Measurements from ENCODE around the gene HM13.
"Not testable (repeated sequence)": the region's sequence is repeated elsewhere in the genome, so short reads cannot be mapped to it uniquely, and the experiment has no call there.

HM13 gene

DNA sequence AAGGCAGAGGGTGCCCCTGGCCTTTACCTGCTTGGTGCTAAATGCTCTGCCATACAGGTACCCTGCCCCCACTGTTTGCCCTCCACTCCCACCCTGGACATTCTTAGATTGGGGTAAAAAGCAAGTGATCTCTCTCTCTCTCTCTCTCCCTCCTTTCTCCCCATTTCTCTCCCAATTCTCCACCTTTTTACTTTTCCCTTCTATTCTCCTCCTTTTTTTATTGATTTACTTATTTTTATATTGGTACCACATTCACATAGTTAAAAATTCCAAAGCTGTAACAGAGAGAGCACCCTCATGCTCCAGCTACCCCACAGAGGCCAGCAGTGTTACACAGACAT, 53.1 kb downstream of the HM13 start:
- no peak for DNase-seq (ENCODE audit: low read depth in 2 of 2)

DNA sequence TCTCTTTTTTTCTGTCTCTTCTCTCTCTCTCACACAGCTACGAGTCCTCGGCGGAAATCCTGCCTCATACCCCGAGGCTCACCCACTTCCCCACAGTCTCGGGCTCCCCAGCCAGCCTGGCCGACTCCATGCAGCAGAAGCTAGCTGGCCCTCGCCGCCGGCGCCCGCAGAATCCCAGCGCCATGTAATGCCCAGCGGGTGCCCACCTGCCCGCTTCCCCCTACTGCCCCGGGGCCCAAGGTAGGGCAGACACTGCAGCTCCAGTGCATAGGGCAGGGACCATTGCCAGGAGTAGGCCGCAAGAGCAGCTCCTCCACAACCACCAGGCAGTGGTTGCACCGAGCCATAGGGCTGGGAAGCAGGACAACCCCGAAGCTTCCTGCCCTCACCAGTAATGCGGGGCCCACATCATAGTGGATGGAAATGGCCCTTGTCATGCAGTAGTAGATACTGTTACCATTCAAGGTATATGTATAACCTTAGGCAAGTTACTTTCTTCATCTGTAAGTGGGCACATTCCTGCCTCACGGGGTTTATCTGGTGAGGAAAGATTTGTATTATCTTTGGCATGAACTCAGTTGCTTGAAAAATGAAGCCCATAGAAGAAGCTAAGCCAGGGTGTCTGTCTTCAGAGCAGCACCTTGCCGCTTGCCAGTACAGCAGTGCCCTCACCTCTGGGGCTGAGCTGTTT, 53.9 kb downstream of the HM13 start:
- no peak for DNase-seq (ENCODE audit: low read depth in 2 of 2)

DNA sequence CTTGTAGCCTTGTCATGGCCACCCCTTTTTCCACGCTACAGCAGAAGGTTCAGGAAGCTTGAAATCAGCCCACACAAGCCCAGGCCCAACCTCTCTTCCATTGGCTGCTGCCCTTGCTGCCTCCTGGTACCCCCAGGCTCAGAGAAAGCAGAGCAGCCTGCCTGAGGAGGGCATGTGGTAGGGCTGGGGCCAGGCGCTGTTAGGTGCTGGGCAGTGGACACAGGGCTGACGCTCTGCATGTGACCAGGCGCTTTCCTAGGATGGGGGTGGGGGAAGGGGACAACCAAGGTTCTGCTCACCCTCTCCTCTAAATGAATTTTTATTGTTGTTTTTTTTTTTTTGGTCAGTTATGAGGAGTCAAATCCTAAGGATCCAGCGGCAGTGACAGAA, 54.5 kb downstream of the HM13 start:
- DNase-seq (ENCODE audit: low read depth in 2 of 2): no peak

DNA sequence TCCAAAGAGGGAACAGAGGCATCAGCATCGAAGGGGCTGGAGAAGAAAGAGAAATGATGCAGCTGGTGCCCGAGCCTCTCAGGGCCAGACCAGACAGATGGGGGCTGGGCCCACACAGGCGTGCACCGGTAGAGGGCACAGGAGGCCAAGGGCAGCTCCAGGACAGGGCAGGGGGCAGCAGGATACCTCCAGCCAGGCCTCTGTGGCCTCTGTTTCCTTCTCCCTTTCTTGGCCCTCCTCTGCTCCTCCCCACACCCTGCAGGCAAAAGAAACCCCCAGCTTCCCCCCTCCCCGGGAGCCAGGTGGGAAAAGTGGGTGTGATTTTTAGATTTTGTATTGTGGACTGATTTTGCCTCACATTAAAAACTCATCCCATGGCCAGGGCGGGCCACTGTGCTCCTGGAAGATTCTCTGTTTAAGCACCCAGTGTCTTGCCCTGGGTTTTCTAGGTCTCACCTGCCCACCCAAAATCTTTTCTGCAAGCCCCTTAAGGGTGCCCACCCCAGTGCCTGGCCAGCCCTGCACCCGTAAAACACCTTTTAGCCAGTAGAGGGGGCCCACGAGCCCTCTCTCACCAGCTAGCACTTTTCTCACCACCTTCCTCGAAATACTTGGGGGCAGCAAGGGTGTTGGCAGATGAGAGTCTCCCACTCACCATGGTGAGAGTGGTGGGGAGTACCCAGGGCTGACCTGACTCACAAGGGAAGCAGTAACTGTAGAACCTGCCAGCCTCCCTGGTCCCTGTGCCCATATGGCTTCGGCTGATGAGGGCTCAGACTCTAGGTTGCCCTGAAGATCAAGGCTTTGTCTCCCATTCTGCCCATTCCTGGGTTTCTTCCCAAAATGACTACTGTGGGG, 55.1 kb downstream of the HM13 start:
- peak; percentile 12 to 39 for DNase-seq (ENCODE audit: low read depth in 2 of 2)

DNA sequence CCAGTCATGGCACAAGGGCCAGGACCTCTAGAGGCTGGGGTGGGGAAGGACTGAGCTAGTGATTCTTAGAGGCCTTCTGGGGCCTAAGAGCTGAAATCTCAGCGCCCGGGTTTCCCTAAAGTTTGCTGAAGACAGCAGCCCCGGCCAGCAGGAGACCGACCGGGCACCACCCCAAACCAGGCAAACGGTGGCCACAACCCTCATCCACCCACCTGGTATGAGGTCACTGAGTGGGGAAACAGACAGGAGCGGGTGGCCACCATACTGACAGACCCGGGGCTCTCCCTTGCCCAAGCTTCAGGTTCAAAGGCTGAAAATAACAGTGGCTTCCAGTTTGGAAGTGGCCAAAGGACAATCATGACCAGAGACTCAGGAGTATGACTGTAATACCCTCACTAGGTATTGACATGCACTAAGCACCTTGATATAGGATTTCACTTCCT, 55.8 kb downstream of the HM13 start:
- DNase-seq (ENCODE audit: low read depth in 2 of 2): no peak

DNA sequence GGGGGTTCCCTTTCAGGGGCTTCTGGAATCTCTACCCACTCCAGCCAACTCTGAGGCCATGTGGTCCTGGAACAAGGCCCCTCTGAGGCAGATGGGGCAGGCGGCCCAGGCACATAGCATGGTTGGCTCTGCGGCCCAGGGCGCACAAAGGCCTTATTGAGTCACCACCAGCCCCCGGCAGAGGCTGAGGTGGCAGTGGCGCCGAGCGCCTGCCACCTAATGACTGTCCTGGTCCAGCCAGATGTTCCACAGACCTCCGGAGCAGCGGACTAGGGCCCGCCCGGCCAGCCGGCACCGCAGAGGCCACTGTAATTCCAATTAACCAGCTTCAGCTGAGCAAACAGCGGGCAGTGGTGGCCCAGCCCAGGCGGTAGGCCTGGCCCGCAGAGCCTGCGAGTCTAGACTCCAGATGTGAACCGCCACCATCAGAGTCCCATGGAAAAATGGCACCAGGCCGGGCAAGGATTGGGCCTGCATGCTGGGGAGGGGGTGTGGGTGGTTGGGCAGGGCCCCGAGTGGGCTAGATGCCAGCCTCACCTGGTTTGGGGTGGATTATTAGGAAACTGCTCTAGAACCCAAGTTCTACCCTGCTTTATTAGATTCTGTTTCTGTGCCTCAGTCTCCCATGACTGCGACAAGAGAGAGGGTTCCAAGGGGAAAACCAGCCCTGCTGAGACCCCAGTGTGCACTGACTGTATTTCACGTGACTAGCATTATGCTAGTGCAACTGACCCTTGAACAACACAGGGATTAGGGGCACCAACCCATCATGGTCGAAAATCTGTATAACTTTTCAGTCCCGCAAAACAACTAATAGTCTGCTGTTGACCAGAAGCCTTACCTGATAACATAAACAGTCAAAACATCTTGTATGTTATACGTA, 56.7 kb downstream of the HM13 start:
- DNase-seq (ENCODE audit: low read depth in 2 of 2): no peak

DNA sequence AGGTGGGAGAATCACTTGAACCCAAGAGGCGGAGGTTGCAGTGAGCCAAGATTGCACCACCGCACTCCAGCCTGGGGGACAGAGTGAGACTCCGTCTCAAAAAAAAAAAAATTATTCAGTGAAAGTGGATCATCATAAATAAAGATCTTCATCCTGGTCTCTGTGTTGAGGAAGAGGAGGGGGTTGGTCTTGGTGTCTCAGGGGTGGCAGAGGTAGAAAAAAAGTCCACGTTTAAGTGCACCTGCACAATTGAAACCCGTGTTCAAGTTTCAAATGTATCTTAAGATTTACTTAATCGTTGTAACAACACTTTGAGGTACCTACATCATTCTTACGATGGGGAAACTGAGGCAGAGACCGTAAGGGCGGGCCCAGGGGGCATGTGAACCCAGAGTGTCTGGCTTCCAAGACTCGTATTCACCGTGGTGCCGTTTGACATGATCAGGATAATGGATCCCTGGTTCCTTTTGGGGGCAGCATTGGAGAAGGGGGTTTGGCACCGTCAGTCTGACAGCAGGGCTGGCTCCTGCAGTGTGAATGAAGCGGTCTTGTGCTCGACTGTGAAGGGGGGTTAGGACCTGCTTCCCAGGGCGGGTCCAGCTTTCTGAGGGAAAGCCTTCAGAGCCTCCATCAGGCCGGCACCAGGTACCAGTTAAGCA, 57.9 kb downstream of the HM13 start:
- DNase-seq (ENCODE audit: low read depth in 2 of 2): no peak

DNA sequence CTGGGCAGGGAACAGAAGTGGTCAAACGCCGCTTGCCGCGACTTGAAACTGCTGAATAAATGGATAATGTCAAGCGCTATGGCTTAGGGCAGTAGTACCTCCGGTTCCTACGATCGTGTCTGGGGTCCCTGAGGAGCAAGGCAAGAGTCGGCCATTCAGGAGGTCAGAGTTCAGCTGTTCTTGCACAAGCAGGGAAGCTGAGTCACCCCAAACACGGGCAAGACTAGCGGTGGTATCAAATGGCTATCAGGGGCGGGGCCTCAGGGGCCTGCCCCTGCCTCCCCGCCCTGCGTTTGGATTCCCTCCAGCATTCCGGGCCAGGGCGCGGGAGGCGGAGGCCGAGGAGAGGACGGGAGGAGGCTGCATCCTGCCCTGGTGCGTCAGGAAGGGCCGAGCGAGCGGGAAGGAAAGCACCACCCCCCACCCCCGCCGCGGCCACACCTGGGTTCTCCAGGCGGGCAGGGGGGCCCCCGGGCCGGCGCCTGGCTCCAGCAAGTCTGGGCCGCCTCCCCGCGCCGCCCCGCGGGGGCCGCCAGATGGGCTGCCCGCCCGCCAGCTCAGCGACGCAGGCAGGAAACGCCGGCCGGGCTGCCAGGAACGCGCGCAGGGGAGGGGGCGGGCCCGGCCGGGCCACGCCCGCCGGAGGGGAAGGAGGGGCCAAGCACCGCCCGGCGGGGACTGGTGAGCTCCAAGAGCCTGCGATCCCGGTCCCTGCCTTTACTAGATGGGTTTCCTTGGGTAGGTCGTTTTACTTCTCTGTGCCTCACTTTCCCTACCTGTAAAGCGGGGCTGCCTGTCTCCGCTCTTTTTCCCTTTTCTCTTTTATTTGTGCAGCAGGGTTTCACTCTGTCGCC, 58.7 kb downstream of the HM13 start:
- peak; percentile 74 to 77 for DNase-seq (ENCODE audit: low read depth in 2 of 2)

DNA sequence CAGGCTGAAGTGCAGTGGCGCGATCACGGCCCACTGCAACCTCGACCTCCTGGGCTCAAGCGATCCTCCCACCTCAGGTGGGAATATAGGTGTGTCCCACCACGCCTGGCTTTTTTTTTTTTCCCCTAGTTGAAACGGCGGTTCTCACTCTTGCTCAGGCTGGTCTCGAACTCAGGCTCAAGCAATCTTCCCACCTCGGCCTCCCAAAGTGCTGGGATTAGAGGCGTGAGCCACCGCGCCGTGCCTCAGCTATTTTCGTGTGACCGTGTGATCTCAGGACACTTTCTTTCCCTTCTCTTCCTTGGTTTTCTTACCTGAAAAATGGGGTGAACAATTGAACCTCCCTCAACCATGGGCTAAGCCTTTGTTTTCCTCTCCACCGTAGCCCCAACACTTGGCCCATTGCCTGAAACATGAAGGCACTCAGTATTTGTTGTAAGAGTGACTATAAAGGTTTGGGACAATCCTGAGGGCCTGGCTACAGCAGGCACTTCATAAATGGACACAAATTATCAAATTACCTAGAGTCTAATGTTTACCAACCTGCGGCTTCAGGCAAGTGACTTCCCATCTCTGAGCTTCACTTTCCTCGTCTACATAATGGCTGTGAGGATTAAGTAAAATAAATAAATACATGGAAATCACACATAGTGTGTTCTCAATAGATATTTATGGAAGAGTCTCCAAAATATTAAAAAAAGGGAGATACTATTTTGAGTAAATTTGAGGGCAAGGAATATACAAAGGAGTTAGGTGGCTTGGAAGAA, 59.5 kb downstream of the HM13 start:
- DNase-seq (ENCODE audit: low read depth in 2 of 2): no peak

DNA sequence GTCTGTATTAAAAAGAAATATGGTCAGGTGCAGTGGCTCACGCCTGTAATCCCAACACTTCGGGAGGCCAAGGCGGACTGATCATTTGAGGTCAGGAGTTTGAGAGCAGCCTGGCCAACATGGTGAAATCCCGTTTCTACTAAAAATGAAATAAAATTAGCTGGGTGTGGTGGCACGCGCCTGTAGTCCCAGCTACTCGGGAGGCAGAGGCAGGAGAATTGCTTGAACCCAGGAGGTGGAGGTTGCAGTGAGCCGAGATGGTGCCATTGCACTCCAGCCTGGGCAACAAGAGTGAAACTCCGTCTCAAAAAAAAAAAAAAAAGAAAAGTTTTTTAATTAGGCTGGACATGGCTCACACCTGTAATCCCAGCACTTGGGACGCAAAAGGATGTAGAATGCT, 60.7 kb downstream of the HM13 start:
- not testable (repeated sequence) for DNase-seq (ENCODE audit: low read depth in 2 of 2)

DNA sequence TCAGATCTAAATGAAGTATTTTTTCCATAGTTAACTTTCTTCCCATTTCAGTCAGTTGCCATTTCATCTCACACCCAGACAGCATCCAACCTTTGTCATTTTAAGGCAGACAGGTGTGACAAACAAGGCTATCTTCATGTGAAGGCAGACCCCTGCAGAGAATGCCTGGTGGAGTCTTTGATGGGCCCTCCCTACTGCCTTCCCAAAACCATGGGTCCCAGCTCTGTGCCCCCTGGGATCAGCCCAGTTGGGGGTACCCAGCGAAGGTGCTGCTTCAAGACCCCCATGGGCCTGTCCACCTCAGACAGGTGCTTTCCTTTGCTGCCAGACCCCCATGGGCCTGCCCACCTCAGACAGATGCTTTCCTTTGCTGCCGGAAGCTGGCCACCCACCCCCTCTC, 62.5 kb downstream of the HM13 start:
- DNase-seq (ENCODE audit: low read depth in 2 of 2): no peak

DNA sequence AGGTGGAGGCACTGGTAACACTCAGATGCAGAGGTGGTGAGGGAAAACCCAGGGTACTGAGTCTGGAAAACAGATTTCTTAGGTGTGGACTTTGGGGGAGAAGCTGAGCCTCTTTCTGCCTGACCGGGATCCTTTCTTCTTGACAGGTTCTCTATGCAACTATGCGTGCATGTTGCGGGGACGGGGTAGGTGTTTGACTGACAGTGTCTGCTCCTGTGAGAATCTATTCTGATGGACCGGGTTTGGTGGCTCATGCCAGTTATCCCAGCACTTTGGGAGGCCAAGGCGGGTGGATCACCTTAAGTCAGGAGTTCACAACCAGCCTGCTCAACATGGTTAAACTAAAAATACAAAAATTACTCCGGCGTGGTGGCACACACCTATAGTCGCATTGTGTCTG, 63.0 kb downstream of the HM13 start:
- DNase-seq (ENCODE audit: low read depth in 2 of 2): no peak

DNA sequence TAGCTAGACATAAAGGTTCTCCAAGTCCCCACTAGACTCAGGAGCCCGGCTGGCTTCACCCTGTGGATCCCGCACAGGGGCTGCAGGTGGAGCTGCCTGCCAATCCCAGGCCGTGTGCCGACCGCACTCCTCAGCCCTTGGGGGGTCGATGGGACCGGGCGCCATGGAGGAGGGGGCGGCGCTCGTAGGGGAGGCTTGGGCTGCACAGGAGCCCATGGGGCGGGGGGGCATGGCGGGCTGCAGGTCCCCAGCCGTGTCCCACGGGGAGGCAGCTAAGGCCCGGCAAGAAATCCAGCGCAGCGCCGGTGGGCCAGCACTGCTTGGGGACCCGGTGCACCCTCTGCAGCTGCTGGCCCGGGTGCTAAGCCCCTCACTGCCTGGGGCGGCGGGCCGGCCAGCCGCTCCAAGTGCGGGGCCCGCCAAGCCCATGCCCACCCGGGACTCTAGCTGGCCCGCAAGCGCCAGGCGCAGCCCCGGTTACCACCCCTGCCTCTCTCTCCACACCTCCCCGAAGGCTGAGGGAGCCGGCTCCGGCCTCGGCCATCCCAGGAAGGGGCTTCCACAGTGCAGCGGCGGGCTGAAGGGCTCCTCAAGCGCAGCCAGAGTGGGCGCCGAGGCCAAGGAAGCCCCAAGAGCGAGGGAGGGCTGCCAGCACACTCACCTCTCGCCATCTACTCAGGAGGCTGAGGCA, 64.4 kb downstream of the HM13 start:
- no peak for DNase-seq (ENCODE audit: low read depth in 2 of 2)

DNA sequence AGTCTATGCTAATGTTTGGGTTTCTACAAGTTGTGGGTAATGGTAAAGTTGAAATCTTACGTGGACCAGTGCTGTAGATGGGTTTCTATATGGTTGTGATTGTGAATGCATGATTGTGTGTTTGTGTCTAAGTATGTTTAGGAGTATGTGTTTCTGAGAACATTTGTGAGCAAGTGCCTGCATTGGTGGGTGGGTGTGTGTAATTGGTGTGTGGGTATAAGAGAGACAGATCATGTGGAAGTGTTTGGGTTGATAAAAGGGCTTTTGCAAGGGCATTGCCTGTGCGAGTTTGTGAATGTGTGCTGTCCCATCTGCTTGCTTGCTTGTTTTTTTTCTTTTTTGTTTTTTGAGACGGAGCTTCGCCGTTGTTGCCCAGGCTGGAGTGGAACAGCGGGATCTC, 65.0 kb downstream of the HM13 start:
- no peak for DNase-seq (ENCODE audit: low read depth in 2 of 2)

DNA sequence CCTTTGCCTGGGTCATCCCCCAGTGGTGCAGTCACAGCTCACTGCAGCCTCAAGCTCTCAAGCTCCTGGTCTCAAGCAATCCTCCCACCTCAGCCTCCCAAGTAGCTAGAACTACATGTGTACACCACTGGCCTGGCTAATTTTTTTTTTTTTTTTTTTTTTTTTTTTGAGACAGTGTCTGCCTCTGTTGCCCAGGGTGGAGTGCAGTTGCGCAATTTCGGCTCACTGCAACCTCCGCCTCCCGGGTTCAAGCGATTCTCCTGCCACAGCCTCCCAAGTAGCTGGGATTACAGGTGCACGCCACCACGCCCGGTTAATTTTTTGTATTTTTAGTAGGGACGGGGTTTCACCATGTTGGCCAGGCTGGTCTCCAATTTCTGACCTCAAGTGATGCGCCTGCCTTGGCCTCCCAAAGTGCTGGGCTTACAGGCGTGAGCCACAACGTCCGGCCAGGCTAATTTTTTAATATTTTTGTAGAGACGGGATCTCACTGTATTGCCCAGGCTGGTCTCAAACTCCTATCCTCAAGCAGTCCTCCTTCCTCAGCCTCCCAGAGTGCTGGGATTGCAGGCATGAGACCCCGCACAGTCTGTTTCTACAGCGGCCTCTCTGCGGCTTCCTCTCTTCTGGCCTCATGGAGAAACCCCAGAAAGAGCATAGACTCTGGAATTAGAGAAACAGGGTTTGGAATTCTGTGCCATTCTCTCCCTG, 65.9 kb downstream of the HM13 start:
- DNase-seq (ENCODE audit: low read depth in 2 of 2): not testable (repeated sequence)

DNA sequence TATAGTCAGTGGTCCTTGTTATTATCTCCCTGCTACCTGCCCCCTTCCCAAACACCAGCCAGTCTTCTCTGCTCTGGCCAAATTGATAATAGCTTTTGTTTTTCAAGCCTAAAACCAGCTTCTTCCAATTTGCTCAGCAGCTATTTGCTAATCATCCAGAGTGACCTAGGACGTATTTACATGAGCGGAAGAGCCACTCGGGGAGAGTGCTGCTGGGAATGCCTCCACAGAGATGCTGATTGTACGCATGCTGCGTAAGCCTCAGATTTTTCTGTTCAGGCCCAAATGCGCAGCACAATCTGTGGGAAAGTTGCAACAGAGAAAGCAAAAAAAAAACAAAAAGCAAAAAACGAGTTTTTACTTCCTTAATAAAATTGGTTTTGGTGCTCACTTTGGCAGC, 66.5 kb downstream of the HM13 start:
- DNase-seq (ENCODE audit: low read depth in 2 of 2): no peak

DNA sequence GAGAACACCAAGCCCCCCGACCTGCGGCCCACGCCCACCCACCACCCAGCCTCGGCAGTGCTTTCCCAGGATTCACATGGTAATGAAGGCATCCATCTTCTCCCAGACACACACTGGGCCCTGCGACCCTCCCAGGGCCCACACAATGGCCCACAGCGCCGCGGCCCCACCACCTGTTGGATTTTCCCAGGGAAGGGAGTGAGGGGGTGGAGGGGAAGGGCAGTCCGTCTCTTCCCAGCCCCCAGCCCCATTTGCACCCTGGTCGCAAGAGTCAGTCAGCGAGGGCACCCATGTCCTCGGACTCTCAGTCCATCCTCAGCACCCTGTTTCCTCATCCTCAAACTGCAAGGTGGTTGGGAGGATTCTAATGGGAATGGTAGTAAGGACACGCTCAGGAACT, 67.1 kb downstream of the HM13 start:
- no peak for DNase-seq (ENCODE audit: low read depth in 2 of 2)

DNA sequence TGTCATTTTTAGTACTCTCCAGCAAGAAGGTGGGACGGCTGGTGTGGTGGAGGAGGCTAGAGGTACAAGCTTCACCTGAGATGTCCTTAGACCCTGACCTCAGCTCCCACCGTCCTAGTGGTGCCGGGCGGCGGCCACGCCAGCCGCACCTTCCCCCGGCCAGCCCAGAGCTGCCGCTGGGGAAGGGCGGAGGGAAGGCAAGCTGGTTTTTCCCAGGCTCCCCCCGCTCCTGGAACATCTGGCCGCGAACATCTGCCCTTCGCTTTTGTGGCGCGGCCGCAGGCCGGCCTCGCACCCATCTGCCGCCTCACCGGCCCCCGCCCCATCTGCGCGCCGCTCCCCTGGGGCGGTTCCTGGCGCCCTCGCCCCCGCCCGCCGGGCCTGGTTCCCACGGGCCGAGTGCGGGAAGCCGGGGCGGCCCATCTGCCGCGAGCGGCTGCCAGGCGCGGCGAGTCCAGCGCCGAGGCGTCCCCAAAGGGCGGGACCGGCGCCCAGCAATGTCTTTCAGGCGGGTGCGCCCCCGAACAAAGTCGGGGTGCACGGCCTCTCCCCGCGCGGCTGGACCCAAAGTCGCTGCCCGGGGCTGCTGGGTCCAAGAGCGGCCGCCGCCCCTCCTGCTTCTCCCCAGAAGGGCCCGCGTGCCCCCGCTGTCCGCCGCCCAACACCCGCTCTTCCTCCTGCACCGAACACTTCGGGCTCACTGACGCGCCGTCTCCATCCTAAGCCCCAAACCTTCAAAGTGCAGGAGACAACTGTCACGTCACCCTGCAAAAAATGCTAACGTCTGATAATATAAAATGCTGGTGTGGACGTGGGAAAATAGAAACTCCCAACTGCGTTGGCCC, 73.5 kb downstream of the HM13 start:
- no peak for DNase-seq (ENCODE audit: low read depth in 2 of 2)
